ENCODE results near the gene PALM.

DNA sequence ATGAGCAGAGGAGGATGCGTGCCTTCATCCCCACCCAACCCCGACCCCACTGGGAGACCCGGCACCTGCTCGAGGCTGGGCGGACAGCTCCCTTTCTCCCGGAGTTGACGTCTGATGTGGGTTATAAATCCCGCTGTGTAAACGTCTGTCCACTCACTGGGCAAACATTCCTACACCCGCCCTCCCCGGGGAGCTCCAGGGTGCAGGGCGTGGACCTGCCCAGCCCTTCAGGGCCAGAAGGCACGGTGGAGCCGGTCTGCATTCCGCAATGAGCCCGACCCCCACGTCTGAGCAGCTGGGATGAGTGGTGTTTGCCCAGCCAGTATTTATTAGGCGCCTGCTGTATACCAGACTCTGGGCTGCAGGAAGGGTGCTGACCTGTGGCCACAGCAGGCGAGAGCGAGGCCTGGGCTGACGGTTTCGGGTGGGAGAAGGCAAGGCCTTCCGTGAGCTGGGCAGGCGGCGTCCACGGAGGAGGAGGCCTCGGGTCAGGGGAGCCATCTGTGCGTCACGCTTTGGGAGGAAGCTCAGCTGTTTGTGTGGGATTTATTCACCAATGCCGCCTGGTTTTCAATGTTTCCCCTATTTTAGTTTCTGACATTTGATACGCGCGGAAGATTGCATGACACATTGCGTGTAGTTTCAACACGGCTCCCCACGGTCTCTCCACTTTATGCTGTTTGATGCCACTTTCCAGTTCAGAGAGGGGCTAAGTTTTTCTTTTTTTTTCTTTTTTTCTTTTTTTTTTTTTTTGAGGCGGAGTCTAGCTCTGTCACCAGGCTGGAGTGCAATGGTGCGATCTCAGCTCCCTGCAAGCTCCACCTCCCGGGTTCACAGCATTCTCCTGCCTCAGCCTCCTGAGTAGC, 44.1 kb downstream of the PALM start:
- no peak for TF ChIP-seq POLR2A (IDR thresholded peaks at IDR 0.05)
- TF ChIP-seq, protein P1, sequence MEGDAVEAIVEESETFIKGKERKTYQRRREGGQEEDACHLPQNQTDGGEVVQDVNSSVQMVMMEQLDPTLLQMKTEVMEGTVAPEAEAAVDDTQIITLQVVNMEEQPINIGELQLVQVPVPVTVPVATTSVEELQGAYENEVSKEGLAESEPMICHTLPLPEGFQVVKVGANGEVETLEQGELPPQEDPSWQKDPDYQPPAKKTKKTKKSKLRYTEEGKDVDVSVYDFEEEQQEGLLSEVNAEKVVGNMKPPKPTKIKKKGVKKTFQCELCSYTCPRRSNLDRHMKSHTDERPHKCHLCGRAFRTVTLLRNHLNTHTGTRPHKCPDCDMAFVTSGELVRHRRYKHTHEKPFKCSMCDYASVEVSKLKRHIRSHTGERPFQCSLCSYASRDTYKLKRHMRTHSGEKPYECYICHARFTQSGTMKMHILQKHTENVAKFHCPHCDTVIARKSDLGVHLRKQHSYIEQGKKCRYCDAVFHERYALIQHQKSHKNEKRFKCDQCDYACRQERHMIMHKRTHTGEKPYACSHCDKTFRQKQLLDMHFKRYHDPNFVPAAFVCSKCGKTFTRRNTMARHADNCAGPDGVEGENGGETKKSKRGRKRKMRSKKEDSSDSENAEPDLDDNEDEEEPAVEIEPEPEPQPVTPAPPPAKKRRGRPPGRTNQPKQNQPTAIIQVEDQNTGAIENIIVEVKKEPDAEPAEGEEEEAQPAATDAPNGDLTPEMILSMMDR (IDR thresholded peaks at IDR 0.05), result no peak
- no peak for TF ChIP-seq POLR2AphosphoS5 (IDR thresholded peaks at IDR 0.05)

Data from suprapubic skin (tissue), 4 donors.